ENCODE data around the gene SARS1. TPM values are rescaled to one million over a fixed set of nuclear protein-coding genes. Genes with fewer than 3 reads are reported as not detected.

Gene SARS1
- total RNA-seq, 1 donor from 2014 or later = 555 TPM

DNA sequence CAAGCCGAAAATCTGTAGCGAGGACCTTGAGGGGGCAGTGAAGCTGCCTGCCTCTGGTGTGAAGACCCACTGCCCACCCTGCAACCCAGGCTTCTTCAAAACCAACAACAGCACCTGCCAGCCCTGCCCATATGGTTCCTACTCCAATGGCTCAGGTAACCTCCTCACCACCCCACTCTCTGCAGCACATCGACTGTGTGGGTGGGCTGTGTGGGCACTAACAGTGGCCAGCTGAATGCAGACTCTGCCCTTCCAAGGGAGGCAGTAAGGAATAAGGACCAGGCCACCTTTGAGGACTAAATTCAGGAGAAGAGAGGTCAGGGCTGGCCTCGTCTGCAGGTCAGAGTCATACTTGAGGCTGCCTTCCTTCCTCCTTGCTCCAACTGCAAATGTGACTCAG is 25.5 kb upstream of the SARS1 start:
- Mint-ChIP-seq H3K4me1 (ENCODE audit: low read depth, unreplicated experiment) (peaks cover 18% of the 10 kb centered on the region), H3K9me3 (ENCODE audit: unreplicated experiment) (no peaks in the 10 kb centered on the region), H3K27me3 (ENCODE audit: unreplicated experiment) (no peaks in the 10 kb centered on the region), H3K27ac (ENCODE audit: unreplicated experiment) (no peak overlapping the region), H3K36me3 (ENCODE audit: unreplicated experiment) (no peaks in the 10 kb centered on the region), H3K4me3 (ENCODE audit: unreplicated experiment) (no peak overlapping the region)
- DNase-seq = no peak
- TF ChIP-seq, protein P1, sequence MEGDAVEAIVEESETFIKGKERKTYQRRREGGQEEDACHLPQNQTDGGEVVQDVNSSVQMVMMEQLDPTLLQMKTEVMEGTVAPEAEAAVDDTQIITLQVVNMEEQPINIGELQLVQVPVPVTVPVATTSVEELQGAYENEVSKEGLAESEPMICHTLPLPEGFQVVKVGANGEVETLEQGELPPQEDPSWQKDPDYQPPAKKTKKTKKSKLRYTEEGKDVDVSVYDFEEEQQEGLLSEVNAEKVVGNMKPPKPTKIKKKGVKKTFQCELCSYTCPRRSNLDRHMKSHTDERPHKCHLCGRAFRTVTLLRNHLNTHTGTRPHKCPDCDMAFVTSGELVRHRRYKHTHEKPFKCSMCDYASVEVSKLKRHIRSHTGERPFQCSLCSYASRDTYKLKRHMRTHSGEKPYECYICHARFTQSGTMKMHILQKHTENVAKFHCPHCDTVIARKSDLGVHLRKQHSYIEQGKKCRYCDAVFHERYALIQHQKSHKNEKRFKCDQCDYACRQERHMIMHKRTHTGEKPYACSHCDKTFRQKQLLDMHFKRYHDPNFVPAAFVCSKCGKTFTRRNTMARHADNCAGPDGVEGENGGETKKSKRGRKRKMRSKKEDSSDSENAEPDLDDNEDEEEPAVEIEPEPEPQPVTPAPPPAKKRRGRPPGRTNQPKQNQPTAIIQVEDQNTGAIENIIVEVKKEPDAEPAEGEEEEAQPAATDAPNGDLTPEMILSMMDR (IDR thresholded peaks at IDR 0.05; ENCODE audit: partially characterized antibody, unreplicated experiment) = no peak

DNA sequence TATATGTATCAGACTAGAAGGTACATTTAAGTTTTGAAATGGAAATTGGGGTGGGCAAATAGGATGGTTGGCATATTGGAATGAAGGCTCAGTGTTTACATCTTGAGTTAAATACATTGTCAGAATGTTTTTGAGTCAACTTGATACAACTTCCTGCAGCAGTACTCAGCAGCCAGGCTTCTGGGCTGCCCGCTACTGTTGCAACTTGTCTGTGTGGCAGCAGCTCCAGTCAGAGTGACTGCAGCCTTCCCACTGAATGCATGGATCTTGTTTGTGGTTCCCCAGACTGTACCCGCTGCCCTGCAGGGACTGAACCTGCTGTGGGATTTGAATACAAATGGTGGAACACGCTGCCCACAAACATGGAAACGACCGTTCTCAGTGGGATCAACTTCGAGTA is 24.9 kb upstream of the SARS1 start:
- TF ChIP-seq, protein P1 (IDR thresholded peaks at IDR 0.05; ENCODE audit: partially characterized antibody, unreplicated experiment) = no peak
- H3K27me3 Mint-ChIP-seq (ENCODE audit: unreplicated experiment) = no peaks in the 10 kb centered on the region
- DNase-seq = no peak

DNA sequence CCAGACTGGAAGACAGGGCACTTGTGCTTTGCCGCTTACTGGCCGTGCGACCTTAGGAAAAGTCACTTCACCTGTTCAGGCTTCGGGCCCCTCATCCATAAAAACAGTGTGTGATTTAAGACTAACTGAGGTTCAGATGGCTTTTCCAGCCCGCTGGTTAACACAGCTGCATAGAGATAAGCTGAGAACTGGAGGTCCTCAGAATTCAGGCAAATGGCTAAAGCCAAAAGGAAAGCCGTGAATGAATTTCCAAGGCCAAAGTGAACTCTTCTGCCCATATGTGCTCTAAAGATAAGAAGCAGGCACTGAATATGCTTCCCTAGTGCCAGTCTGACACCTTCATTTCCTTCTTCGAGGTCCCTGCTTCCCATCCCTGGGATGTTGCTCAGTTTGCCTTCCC is 23.5 kb upstream of the SARS1 start:
- H3K27me3 Mint-ChIP-seq (ENCODE audit: unreplicated experiment) = no peaks in the 10 kb centered on the region

More for the DNA sequence above, 24.9 kb upstream of the SARS1 start:
- Mint-ChIP-seq H3K27ac (ENCODE audit: unreplicated experiment) (no peak overlapping the region), H3K4me3 (ENCODE audit: unreplicated experiment) (no peak overlapping the region), H3K36me3 (ENCODE audit: unreplicated experiment) (no peaks in the 10 kb centered on the region), H3K4me1 (ENCODE audit: low read depth, unreplicated experiment) (peaks cover 18% of the 10 kb centered on the region), H3K9me3 (ENCODE audit: unreplicated experiment) (no peaks in the 10 kb centered on the region)

DNA sequence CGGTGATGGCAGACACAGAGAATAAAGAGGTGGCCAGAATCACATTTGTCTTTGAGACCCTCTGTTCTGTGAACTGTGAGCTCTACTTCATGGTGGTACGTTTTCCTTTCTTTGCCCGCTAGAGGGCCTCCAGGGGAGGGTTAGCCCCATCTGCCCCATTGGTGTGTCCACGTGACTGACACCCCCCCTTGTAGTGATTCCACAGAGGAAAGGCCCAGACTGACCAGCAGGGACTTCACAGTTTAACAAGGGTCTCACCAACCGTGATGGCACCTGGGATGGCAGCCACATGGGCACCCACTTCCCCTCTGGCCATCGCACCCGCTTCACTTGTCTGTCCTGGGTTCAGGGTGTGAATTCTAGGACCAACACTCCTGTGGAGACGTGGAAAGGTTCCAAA is 22.3 kb upstream of the SARS1 start:
- Mint-ChIP-seq H3K27ac (ENCODE audit: unreplicated experiment) (no peak overlapping the region), H3K36me3 (ENCODE audit: unreplicated experiment) (no peaks in the 10 kb centered on the region), H3K4me3 (ENCODE audit: unreplicated experiment) (no peak overlapping the region), H3K4me1 (ENCODE audit: low read depth, unreplicated experiment) (peaks cover 9% of the 10 kb centered on the region), H3K9me3 (ENCODE audit: unreplicated experiment) (no peaks in the 10 kb centered on the region), H3K27me3 (ENCODE audit: unreplicated experiment) (no peaks in the 10 kb centered on the region)
- TF ChIP-seq, protein P1 (IDR thresholded peaks at IDR 0.05; ENCODE audit: partially characterized antibody, unreplicated experiment) = no peak
- DNase-seq = no peak

More for the DNA sequence above, 23.5 kb upstream of the SARS1 start:
- H3K36me3 Mint-ChIP-seq (ENCODE audit: unreplicated experiment) = no peaks in the 10 kb centered on the region
- TF ChIP-seq, protein P1 (IDR thresholded peaks at IDR 0.05; ENCODE audit: partially characterized antibody, unreplicated experiment) = no peak
- peaks cover 18% of the 10 kb centered on the region for H3K4me1 Mint-ChIP-seq (ENCODE audit: low read depth, unreplicated experiment)
- no peak overlapping the region for H3K4me3 Mint-ChIP-seq (ENCODE audit: unreplicated experiment)
- no peaks in the 10 kb centered on the region for H3K9me3 Mint-ChIP-seq (ENCODE audit: unreplicated experiment)
- DNase-seq = no peak
- H3K27ac Mint-ChIP-seq (ENCODE audit: unreplicated experiment) = no peak overlapping the region

DNA sequence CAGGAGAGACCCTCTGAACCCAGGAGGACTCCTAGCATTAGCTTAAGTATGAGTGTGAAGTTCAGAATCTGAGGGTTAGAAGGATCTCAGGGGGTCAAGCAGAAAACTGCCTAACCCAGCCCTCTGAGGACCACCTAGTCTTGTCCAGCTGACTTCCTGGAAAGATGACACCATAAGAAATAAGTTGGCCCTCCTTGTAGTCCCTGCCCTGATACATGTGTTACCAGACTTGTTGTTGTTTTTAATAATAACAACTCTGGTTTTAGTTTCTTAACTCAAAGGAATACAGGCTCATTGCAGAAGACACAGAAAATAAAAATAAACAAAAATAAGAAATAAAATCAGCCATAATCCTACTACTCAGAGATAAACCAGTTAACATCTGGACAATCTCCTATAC is 21.8 kb upstream of the SARS1 start:
- Mint-ChIP-seq H3K4me1 (ENCODE audit: low read depth, unreplicated experiment) (peaks cover 4% of the 10 kb centered on the region), H3K27me3 (ENCODE audit: unreplicated experiment) (no peaks in the 10 kb centered on the region), H3K27ac (ENCODE audit: unreplicated experiment) (no peak overlapping the region), H3K36me3 (ENCODE audit: unreplicated experiment) (no peaks in the 10 kb centered on the region), H3K4me3 (ENCODE audit: unreplicated experiment) (no peak overlapping the region), H3K9me3 (ENCODE audit: unreplicated experiment) (no peaks in the 10 kb centered on the region)
- TF ChIP-seq, protein P1 (IDR thresholded peaks at IDR 0.05; ENCODE audit: partially characterized antibody, unreplicated experiment) = no peak
- no peak for DNase-seq
